Upper lobe of right lung (tissue), 1 donor: ENCODE measurements around the gene PRMT5. TPM values are rescaled to one million over a fixed set of nuclear protein-coding genes. Genes with fewer than 3 reads are reported as not detected.

Experiments used
- ATAC-seq: fragments of 200-7000 bp; cut with Tn5 transposase; one replicate; pipeline ENCODE4 v1.9.1; 2020; ENCODE audit warnings: mild to moderate bottlenecking, moderate library complexity
- DNase-seq: peaks from one replicate; pipeline ENCODE4 v3.0.0-alpha.2; 2020
- H3K27ac ChIP-seq: fragments of 200-600 bp; one replicate; pipeline ENCODE4 v1.8.0; 2022
- H3K27me3 ChIP-seq: fragments of 200-600 bp; one replicate; pipeline ENCODE4 v1.8.0; 2022; ENCODE audit warnings: mild to moderate bottlenecking
- H3K36me3 ChIP-seq: fragments of 200-600 bp; one replicate; pipeline ENCODE4 v1.8.0; 2022
- H3K4me1 ChIP-seq: fragments of 200-600 bp; one replicate; pipeline ENCODE4 v1.8.0; 2022
- H3K4me3 ChIP-seq: fragments of 200-600 bp; one replicate; pipeline ENCODE4 v1.8.0; 2022; ENCODE audit warnings: mild to moderate bottlenecking
- H3K9me3 ChIP-seq: fragments of 200-600 bp; one replicate; pipeline ENCODE4 v1.8.0; 2022
- intact Hi-C: fragments of 100-400 bp; cut with DNase I; formaldehyde crosslinking; loops from one replicate; pipeline ENCODE4 v1.11.0; 2022
- total RNA-seq: library from RNA; stranded (reverse); fragmentation: NEBNext Ultra II Directional; extraction: Animal tissue kit (Norgen Biotek cat#: 25700); gene quantifications from one replicate; pipeline ENCODE4 v1.2.1, GENCODE V29; 2021
- TF ChIP-seq, protein P1 (sequence below): fragments of 200-600 bp; IDR thresholded peaks from one replicate; pipeline ENCODE4 v1.8.0; 2022; ENCODE audit warnings: antibody characterized with exemption
- donor health status: DM: no; HTN: yes; CAD: no; lungs with severe emphysema.

The PRMT5 gene
- total RNA-seq, 1 donor from 2014 or later = 38.9 TPM

DNA sequence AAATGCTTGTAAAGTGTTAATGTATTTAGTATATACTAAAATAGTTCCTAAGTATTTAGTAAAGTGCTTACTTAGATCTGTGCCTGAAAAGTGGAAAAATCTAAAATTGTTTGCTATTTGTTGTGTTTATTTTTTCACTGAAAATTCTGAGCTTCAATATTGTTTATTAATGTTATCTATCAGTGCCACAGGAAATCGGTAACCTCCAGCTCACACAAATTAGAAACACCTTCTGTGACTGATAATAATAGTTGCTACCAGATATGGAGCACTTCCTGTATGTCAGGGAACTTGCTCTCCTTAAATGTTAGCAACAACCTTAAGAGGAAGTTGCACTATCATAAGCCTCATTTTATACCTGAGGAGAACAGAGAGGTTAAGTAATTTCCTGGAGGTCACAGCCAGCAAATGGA is 58.4 kb downstream of the PRMT5 start:
- intact Hi-C loops = no loop called here
- Histone ChIP-seq H3K4me3 (peak overlapping the region; percentile 94), H3K4me1 (peaks cover 25% of the 10 kb centered on the region), H3K9me3 (no peaks in the 10 kb centered on the region), H3K36me3 (peaks cover 29% of the 10 kb centered on the region), H3K27me3 (no peaks in the 10 kb centered on the region), H3K27ac (peak overlapping the region; percentile 98)
- TF ChIP-seq, protein P1, sequence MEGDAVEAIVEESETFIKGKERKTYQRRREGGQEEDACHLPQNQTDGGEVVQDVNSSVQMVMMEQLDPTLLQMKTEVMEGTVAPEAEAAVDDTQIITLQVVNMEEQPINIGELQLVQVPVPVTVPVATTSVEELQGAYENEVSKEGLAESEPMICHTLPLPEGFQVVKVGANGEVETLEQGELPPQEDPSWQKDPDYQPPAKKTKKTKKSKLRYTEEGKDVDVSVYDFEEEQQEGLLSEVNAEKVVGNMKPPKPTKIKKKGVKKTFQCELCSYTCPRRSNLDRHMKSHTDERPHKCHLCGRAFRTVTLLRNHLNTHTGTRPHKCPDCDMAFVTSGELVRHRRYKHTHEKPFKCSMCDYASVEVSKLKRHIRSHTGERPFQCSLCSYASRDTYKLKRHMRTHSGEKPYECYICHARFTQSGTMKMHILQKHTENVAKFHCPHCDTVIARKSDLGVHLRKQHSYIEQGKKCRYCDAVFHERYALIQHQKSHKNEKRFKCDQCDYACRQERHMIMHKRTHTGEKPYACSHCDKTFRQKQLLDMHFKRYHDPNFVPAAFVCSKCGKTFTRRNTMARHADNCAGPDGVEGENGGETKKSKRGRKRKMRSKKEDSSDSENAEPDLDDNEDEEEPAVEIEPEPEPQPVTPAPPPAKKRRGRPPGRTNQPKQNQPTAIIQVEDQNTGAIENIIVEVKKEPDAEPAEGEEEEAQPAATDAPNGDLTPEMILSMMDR = no peak
- no peak for ATAC-seq
- DNase-seq = no peak

Other genes with a start within 250 kb of the PRMT5 start
- 105 TPM for gene OXA1L, start 162.7 kb downstream of the PRMT5 start, total RNA-seq
- 84.4 TPM for gene SLC7A7, start 113.9 kb downstream of the PRMT5 start, total RNA-seq
- 58.4 TPM for gene MRPL52, start 99.5 kb downstream of the PRMT5 start, total RNA-seq
- gene MMP14, start 92.8 kb downstream of the PRMT5 start, total RNA-seq = 149 TPM
- gene LRP10, start 57.6 kb downstream of the PRMT5 start, total RNA-seq = 142 TPM
- 0.41 TPM for gene REM2, start 46.2 kb downstream of the PRMT5 start, total RNA-seq
- gene RBM23, start 10.2 kb downstream of the PRMT5 start, total RNA-seq = 83.5 TPM
- gene HAUS4, start 27.7 kb upstream of the PRMT5 start, total RNA-seq = 44.7 TPM
- gene AJUBA, start 53.2 kb upstream of the PRMT5 start, total RNA-seq = 37.8 TPM
- gene C14orf93, start 80.8 kb upstream of the PRMT5 start, total RNA-seq = 8.4 TPM
- gene PSMB5, start 105.5 kb upstream of the PRMT5 start, total RNA-seq = 75.7 TPM
- not detected for gene PSMB11, start 112.8 kb upstream of the PRMT5 start, total RNA-seq
- 7.8 TPM for gene CDH24, start 128.1 kb upstream of the PRMT5 start, total RNA-seq
- 161 TPM for gene ACIN1, start 165.8 kb upstream of the PRMT5 start, total RNA-seq
- gene C14orf119, start 166.1 kb upstream of the PRMT5 start, total RNA-seq = 55.3 TPM
- gene CIROP, start 175.6 kb upstream of the PRMT5 start, total RNA-seq = not detected
- not detected for gene CEBPE, start 189.9 kb upstream of the PRMT5 start, total RNA-seq